Measurements from ENCODE around the gene CORO1A.
"Not testable (repeated sequence)": the region's sequence is repeated elsewhere in the genome, so short reads cannot be mapped to it uniquely, and the experiment has no call there.

Gene CORO1A

DNA sequence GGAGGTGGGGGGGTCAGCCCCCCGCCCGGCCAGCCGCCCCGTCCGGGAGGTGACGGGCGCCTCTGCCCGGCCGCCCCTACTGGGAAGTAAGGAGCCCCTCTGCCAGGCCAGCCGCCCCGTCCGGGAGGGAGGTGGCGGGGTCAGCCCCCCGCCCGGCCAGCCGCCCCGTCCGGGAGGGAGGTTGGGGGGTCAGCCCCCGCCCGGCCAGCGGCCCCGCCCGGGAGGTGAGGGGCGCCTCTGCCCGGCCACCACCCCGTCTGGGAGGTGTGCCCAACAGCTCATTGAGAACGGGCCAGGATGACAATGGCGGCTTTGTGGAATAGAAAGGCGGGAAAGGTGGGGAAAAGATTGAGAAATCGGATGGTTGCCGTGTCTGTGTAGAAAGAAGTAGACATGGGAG is 13.3 kb upstream of the CORO1A start:
- not testable (repeated sequence) for DNase-seq (ENCODE audit: low read depth)

DNA sequence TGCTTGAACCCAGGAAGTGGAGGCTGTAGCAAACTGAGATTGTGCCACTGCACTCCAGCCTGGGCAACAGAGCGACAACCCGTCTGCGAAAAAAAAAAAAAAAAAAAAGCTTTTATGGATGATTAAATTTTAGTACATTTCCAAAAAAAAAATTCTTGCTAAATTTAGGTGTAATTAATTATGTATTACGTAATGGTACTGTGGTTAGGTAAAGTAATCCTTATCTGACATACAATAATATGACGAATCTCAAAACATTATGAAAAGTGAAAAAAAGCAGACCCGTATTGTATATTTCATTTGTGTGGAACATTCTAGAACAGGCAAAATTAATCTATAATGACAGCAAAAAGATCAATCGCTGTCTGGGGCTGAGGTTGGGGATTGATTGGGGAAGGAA is 10.3 kb upstream of the CORO1A start:
- DNase-seq (ENCODE audit: low read depth), result no peak

DNA sequence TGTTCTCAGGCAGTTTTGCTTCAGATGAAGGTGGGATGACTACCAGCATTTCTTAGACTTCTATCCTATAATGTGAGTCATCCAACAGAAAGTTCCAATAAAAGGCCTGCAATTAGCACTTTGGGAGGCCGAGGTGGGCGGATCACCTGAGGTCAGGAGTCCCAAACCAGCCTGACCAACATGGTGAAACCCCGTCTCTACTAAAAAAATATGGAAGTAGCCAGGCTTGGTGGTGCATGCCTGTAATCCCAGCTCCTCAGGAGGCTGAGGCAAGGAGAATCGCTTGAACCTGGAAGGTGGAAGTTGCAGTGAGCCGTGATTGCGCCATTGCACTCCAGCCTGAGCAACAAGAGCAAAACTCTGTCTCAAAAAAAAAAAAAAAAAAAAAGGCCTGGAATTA is 6.5 kb upstream of the CORO1A start:
- not testable (repeated sequence) for DNase-seq (ENCODE audit: low read depth)

GRCh38 chr16:30179195-30179594 is 4.2 kb upstream of the CORO1A start:
- no peak for DNase-seq (ENCODE audit: low read depth)

DNA sequence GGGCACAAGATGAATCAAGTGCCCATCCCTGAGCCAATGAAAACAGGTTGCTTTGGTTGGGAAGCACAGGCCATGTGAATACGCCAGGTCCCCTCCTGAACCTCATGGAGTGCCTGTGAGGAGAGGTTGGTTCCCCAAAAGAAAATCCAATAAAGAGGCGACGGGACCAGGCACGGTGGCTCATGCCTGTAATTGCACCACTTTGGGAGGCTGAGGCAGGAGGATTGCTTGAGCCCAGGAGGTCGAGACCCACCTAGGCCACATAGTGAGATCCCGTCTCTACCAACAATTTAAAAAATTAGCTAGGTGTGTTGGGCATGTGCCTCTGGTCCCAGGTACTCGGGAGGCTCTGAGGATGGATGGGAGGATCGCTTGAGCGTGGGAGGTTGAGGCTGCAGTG is 3.5 kb upstream of the CORO1A start:
- no peak for DNase-seq (ENCODE audit: low read depth)

GRCh38 chr16:30180741-30181140 is 2.7 kb upstream of the CORO1A start:
- DNase-seq (ENCODE audit: low read depth), result no peak

GRCh38 chr16:30184096-30184890 is 891 bp downstream of the CORO1A start:
- no peak for DNase-seq (ENCODE audit: low read depth)

DNA sequence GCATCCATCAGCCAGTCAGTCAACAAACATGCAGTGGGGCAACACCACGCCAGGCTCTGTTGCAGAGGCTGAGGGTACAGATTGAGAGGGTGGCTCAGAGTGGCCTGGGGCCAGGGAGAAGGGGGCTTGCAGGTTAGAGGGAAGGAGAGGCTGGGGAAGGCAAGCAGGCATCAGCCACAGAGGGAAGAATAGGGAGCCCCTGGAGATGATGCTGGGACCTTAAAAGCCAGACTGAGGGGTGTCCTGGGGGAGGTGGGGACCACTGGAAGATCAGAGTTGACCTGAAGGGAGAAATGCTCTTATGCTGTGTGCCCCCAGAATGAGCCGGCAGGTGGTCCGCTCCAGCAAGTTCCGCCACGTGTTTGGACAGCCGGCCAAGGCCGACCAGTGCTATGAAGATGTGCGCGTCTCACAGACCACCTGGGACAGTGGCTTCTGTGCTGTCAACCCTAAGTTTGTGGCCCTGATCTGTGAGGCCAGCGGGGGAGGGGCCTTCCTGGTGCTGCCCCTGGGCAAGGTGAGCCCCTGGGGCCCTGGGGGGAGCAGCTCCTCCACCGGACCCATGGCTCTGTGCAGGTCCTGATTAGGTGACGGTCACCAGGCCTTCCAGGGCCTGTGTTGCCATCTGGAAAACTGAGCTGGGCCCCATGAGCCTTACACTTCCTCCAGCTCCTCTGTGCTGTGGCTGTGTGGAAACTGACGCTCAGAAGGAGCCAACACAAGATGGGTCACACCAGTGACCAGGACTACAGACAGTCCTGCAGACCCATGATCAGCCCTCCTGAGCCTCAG is 1.7 kb downstream of the CORO1A start:
- DNase-seq (ENCODE audit: low read depth), result no peak

GRCh38 chr16:30185683-30186421 is 2.5 kb downstream of the CORO1A start:
- DNase-seq (ENCODE audit: low read depth), result no peak

DNA sequence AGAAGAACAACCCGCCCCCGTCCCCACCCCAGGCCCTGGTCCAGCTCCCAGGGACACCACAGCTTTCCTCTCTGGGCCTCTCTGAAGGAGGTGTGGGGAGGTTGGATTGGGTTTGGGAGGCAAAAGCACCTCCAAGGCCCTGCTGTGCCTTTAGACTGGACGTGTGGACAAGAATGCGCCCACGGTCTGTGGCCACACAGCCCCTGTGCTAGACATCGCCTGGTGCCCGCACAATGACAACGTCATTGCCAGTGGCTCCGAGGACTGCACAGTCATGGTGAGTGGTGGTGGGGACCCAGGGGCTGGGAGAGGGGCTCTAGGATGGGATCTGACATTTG is 3.0 kb downstream of the CORO1A start:
- DNase-seq (ENCODE audit: low read depth), result no peak

- DNase-seq (ENCODE audit: low read depth), result no peak
Measured at GRCh38 chr16:30186782-30187555, 3.6 kb downstream of the CORO1A start.

- no peak for DNase-seq (ENCODE audit: low read depth)
Measured at GRCh38 chr16:30187556-30187865, 4.1 kb downstream of the CORO1A start.

GRCh38 chr16:30187971-30188561 is 4.7 kb downstream of the CORO1A start:
- no peak for DNase-seq (ENCODE audit: low read depth)

- DNase-seq (ENCODE audit: low read depth), result not testable (repeated sequence)
Measured at GRCh38 chr16:30191158-30191557, 7.8 kb downstream of the CORO1A start.

- not testable (repeated sequence) for DNase-seq (ENCODE audit: low read depth)
Measured at GRCh38 chr16:30193098-30193497, 9.7 kb downstream of the CORO1A start.

DNA sequence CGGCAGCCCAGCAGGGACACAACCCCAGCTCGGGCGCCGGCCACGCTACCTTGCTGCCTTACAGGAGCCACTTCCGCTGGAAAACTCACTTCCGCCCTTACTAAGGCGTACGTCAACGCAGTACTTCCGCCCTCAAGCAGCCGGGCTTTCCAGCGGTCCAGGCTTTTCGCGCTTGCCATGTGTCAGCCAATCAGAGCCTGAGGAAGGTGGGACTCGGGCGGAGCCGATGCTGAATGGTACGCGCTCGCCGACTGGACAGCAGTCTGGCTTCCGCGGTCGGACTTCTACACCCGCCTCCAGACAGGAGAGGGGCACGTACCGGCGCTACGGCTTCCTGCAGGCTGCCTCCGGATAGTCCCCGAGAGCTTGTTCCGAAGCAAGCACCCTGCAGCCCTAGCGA is 10.2 kb downstream of the CORO1A start, which contains the start of the genes BOLA2B and SLX1A:
TSS of gene BOLA2B (minus strand) at position 52 of the 400 bp plus-strand sequence. CDS start 71 bp downstream, outside the sequence.
TSS of gene SLX1A (plus strand) at position 261 of the 400 bp plus-strand sequence. CDS start 210 bp downstream, outside the sequence.
- DNase-seq (ENCODE audit: low read depth), result not testable (repeated sequence)

DNA sequence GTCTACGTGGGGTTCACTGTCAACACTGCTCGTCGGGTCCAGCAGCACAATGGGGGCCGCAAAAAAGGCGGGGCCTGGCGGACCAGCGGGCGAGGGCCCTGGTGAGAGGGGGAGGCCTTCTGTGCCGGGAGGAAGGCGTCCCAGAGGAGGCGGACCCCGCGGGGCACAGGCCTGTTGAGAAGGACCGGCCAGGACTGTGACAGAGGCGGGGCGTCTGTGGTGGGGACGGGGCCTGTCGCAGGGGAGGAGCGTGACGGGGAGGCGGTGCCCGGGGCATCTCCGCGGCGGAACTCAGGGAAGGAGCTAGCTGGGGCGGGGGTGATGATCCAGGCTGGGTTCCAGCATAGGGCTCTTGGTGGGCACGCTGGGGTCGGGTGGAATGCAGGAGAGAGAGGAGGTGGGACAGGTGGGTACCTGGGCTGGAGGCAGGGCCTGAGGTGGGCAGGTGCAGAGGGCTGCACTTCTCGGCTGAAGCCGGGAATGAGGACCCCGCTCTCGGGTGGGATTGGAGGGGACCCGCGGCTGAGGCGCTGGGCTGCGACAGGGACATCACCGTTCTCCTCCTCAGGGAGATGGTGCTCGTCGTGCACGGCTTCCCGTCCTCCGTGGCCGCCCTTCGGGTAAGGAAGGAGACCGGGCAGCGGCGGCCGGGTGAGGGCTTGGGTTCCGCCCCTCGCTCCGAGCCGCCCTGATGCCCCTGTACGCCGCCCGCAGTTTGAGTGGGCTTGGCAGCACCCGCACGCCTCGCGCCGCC is 10.9 kb downstream of the CORO1A start:
- DNase-seq (ENCODE audit: low read depth), result not testable (repeated sequence)

GRCh38 chr16:30197001-30197400 is 13.6 kb downstream of the CORO1A start:
- DNase-seq (ENCODE audit: low read depth), result not testable (repeated sequence)

DNA sequence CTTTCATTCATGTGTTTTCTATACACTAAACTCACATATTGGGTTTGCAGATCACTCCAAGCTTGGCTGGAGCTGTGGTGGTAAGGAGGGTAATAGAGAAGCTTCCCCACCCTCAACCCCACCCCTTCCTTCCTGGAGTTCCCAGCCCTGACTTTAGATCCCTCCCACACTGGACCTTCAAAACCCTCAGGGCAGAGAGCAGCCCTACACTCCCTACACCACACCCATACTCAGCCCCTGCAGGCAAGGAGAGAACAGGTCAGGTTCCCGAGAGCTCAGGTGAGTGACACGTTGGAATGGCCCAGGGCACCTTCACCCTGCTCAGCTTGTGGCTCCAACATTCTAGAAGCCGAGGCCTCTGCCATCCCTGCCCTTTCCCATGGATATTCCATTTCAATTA is 15.6 kb downstream of the CORO1A start, which contains the start of gene SULT1A3:
TSS of gene SULT1A3 (plus strand) at position 207 of the 400 bp plus-strand sequence. CDS start 1,474 bp downstream, outside the sequence.
- not testable (repeated sequence) for DNase-seq (ENCODE audit: low read depth)

GRCh38 chr16:30199608-30200343 is 16.4 kb downstream of the CORO1A start:
- DNase-seq (ENCODE audit: low read depth), result not testable (repeated sequence)
